DND-41 (cell line): ENCODE results near the gene ERG.

Source experiments
- ATAC-seq: fragments of 200-7000 bp; cut with Tn5 transposase; 3 replicates; pipeline ENCODE4 v1.9.1; 2021; ENCODE audit warnings: low read depth; ENCODE audit not compliant: insufficient read depth
- DNase-seq: peaks from one replicate; pipeline ENCODE4 v3.0.0-alpha.2; 2020
- H2AFZ ChIP-seq: 2 replicates; pipeline ENCODE4 v1.6.0; 2012; ENCODE audit warnings: low read depth, low read length
- H3K27ac ChIP-seq: 2 replicates; pipeline ENCODE4 v1.5.1; 2012; ENCODE audit warnings: low read length, inconsistent platforms
- H3K27me3 ChIP-seq: fragments of 200-600 bp; sonication (generic); 2 replicates; pipeline ENCODE4 v1.6.0; 2012; ENCODE audit warnings: low read length, mild to moderate bottlenecking, inconsistent platforms; ENCODE audit not compliant: insufficient read depth, poor library complexity
- H3K36me3 ChIP-seq: 2 replicates; pipeline ENCODE4 v1.5.1; 2012; ENCODE audit warnings: low read length, inconsistent platforms; ENCODE audit not compliant: insufficient read depth
- H3K4me1 ChIP-seq: 2 replicates; pipeline ENCODE4 v1.5.1; 2012; ENCODE audit warnings: mild to moderate bottlenecking, low read length; ENCODE audit not compliant: insufficient read depth
- H3K4me2 ChIP-seq: 2 replicates; pipeline ENCODE4 v1.6.0; 2012; ENCODE audit warnings: mild to moderate bottlenecking, moderate library complexity, low read length, inconsistent platforms; ENCODE audit not compliant: insufficient read depth
- H3K4me3 ChIP-seq, 2 experiments: fragments of 200-600 bp in 1 of 2; shearing (Covaris generic) in 1 of 2; 2 replicates each; pipeline ENCODE4 v1.5.1; 2012 to 2016; ENCODE audit warnings: inconsistent platforms in 2 of 2, low read length in 2 of 2, mild to moderate bottlenecking in 2 of 2, low read depth in 1 of 2, moderate library complexity in 1 of 2
- H3K79me2 ChIP-seq: 2 replicates; pipeline ENCODE4 v1.6.0; 2012; ENCODE audit warnings: low read length, inconsistent platforms; ENCODE audit not compliant: insufficient read depth
- H3K9ac ChIP-seq: 2 replicates; pipeline ENCODE4 v1.6.0; 2012; ENCODE audit warnings: low read depth, mild to moderate bottlenecking, inconsistent platforms, low read length, moderate library complexity
- H3K9me3 ChIP-seq: 2 replicates; pipeline ENCODE4 v1.5.1; 2012; ENCODE audit warnings: low read length, moderate library complexity, mild to moderate bottlenecking, inconsistent platforms; ENCODE audit not compliant: insufficient read depth, severe bottlenecking
- H4K20me1 ChIP-seq: 2 replicates; pipeline ENCODE4 v1.6.0; 2012; ENCODE audit warnings: low read length; ENCODE audit not compliant: insufficient read depth
- CTCF ChIP-seq: IDR thresholded peaks from 2 replicates; pipeline ENCODE4 v1.5.1; 2012; ENCODE audit warnings: borderline replicate concordance, low read length, moderate library complexity, mild to moderate bottlenecking; ENCODE audit not compliant: poor library complexity, severe bottlenecking; ENCODE audit errors: extremely low read depth
- EZH2 ChIP-seq: IDR thresholded peaks from 3 replicates; pipeline ENCODE4 v1.6.1; 2012; ENCODE audit warnings: borderline replicate concordance, low read depth, mild to moderate bottlenecking, moderate library complexity, low read length, inconsistent platforms; ENCODE audit not compliant: severe bottlenecking

The ERG gene

GRCh38 chr21:38447611-38448010, 50.7 kb downstream of the ERG start:
- no peak for TF ChIP-seq EZH2
- TF ChIP-seq CTCF = no peak
- no peaks in the 10 kb centered on the region for H4K20me1 ChIP-seq
- H3K27ac ChIP-seq = no peak overlapping the region
- H3K4me2 ChIP-seq = no peak overlapping the region
- no peaks in the 10 kb centered on the region for H3K9me3 ChIP-seq
- DNase-seq (no peak), ATAC-seq (no peak)
- H3K4me1 ChIP-seq = no peaks in the 10 kb centered on the region
- H3K9ac ChIP-seq = no peak overlapping the region
- H3K27me3 ChIP-seq = peaks cover 19% of the 10 kb centered on the region
- no peaks in the 10 kb centered on the region for H3K79me2 ChIP-seq
- H2AFZ ChIP-seq = no peak overlapping the region
- no peak overlapping the region for H3K4me3 ChIP-seq
- H3K36me3 ChIP-seq = no peaks in the 10 kb centered on the region

- Histone ChIP-seq H3K4me3 (no peak overlapping the region), H3K36me3 (no peaks in the 10 kb centered on the region), H4K20me1 (no peaks in the 10 kb centered on the region; the same call in 1 of the 2 replicates), H3K9ac (no peak overlapping the region), H2AFZ (no peak overlapping the region), H3K9me3 (no peaks in the 10 kb centered on the region), H3K4me1 (no peaks in the 10 kb centered on the region), H3K27me3 (peaks cover 14% of the 10 kb centered on the region), H3K79me2 (no peaks in the 10 kb centered on the region), H3K4me2 (no peak overlapping the region), H3K27ac (no peak overlapping the region)
- DNase-seq (no peak), ATAC-seq (no peak)
- TF ChIP-seq CTCF (no peak), EZH2 (no peak)
Measured at GRCh38 chr21:38444691-38445090, 53.6 kb downstream of the ERG start.

GRCh38 chr21:38443110-38443509, 55.2 kb downstream of the ERG start:
- Histone ChIP-seq H3K79me2 (no peaks in the 10 kb centered on the region), H3K36me3 (no peaks in the 10 kb centered on the region), H3K27ac (no peak overlapping the region), H3K9me3 (no peaks in the 10 kb centered on the region), H3K4me3 (no peak overlapping the region), H3K4me1 (no peaks in the 10 kb centered on the region), H2AFZ (no peak overlapping the region), H4K20me1 (no peaks in the 10 kb centered on the region; the same call in 1 of the 2 replicates), H3K27me3 (peaks cover 10% of the 10 kb centered on the region), H3K4me2 (no peak overlapping the region), H3K9ac (no peak overlapping the region)
- DNase-seq (no peak), ATAC-seq (no peak)
- no peak for TF ChIP-seq CTCF
- TF ChIP-seq EZH2 = no peak

- H3K36me3 ChIP-seq = no peaks in the 10 kb centered on the region
- no peak for ATAC-seq
- H3K9me3 ChIP-seq = no peaks in the 10 kb centered on the region
- DNase-seq = no peak
- no peak overlapping the region for H3K4me2 ChIP-seq
- TF ChIP-seq CTCF (no peak), EZH2 (no peak)
- no peaks in the 10 kb centered on the region; the same call in 1 of the 2 replicates for H4K20me1 ChIP-seq
- no peaks in the 10 kb centered on the region for H3K4me1 ChIP-seq
- H3K4me3 ChIP-seq = no peak overlapping the region
- no peak overlapping the region for H3K27ac ChIP-seq
- H3K27me3 ChIP-seq = no peaks in the 10 kb centered on the region
- H2AFZ ChIP-seq = no peak overlapping the region
- H3K79me2 ChIP-seq = no peaks in the 10 kb centered on the region
- no peak overlapping the region for H3K9ac ChIP-seq
Measured at GRCh38 chr21:38441153-38441552, 57.1 kb downstream of the ERG start.
